A549 (cell line): ENCODE data around the gene ALOX5. TPM values are rescaled to one million over a fixed set of nuclear protein-coding genes. Genes with fewer than 3 reads are reported as not detected.

ENCODE experiments used
- ATAC-seq, 2 experiments: fragments of 200-7000 bp in 1 of 2; fragments of >200 bp in 1 of 2; cut with Nextera tagmentation in 1 of 2; cut with Tn5 transposase in 1 of 2; 3 replicates each; pipeline versions ENCODE4 v1.8.0 to v1.9.1; 2018 to 2020; ENCODE audit warnings: mild to moderate bottlenecking in 1 of 2, moderate library complexity in 1 of 2
- CTCF ChIA-PET: fragments of 300-600 bp; sonication (Branson Sonifier 250); formaldehyde crosslinking; extraction: SDS; loops from one replicate; lab custom pipeline; 2021; ENCODE audit warnings: antibody characterized with exemption, inconsistent platforms; lab: Yijun Ruan, JAX
- POLR2A ChIA-PET: fragments of 350-600 bp; formaldehyde crosslinking; extraction: SDS; loops from one replicate; lab custom pipeline; 2021; ENCODE audit warnings: antibody characterized with exemption, inconsistent platforms; lab: Yijun Ruan, JAX
- DNase-seq, 2 experiments: peaks; one replicate each; pipeline versions ENCODE4 v3.0.0 to v3.0.0-alpha.2; 2011 to 2016; ENCODE audit warnings: low read depth in 1 of 2, low spot score in 1 of 2
- FAIRE-seq: peaks from 2 replicates; lab custom pipeline; 2011; peaks lifted over from hg19 to GRCh38; lab: Jason Lieb, UNC
- H3K27ac ChIP-seq, 2 experiments: fragments of >200 bp; sonication (Bioruptor Twin); formaldehyde crosslinking; 3 replicates each; pipeline ENCODE4 v1.5.1; 2016 to 2017
- H3K4me1 ChIP-seq: fragments of >200 bp; sonication (Bioruptor Twin); formaldehyde crosslinking; 3 replicates; pipeline ENCODE4 v1.6.1; 2016
- H3K4me2 ChIP-seq: fragments of >200 bp; sonication (Bioruptor Twin); formaldehyde crosslinking; 3 replicates; pipeline ENCODE4 v1.6.1; 2016
- H3K4me3 ChIP-seq: fragments of >200 bp; sonication (Bioruptor Twin); formaldehyde crosslinking; 3 replicates; pipeline ENCODE4 v1.5.1; 2016
- H3K9me3 ChIP-seq: fragments of >200 bp; sonication (Bioruptor Twin); formaldehyde crosslinking; 3 replicates; pipeline ENCODE4 v1.6.1; 2016
- BCL3 ChIP-seq: fragments of >200 bp; sonication (Bioruptor Twin); formaldehyde crosslinking; IDR thresholded peaks from 3 replicates; pipeline ENCODE4 v1.6.1; 2016
- BHLHE40 ChIP-seq: IDR thresholded peaks from 2 replicates; pipeline ENCODE4 v1.6.1; 2012; ENCODE audit warnings: low read depth, low read length, inconsistent platforms
- EHMT2 ChIP-seq: fragments of 200-600 bp; sonication (generic); IDR thresholded peaks from 2 replicates; pipeline ENCODE4 v1.6.1; 2016; ENCODE audit warnings: antibody characterized with exemption, low read depth, mild to moderate bottlenecking, moderate library complexity
- ESRRA ChIP-seq: fragments of 150-350 bp; IDR thresholded peaks from 2 replicates; pipeline ENCODE4 v1.6.1; 2014; ENCODE audit warnings: mild to moderate bottlenecking, low read length, borderline replicate concordance
- FOSB ChIP-seq: fragments of 250-450 bp; sonication (Bioruptor Pico); IDR thresholded peaks from 2 replicates; pipeline ENCODE4 v1.5.0; 2020; ENCODE audit warnings: mild to moderate bottlenecking, moderate library complexity
- HOXA7 ChIP-seq: fragments of 250-450 bp; sonication (Bioruptor Pico); IDR thresholded peaks from 2 replicates; pipeline ENCODE4 v1.5.0; 2020; ENCODE audit warnings: mild to moderate bottlenecking, moderate library complexity
- MAFK ChIP-seq: fragments of 450-650 bp; IDR thresholded peaks from 2 replicates; pipeline ENCODE4 v1.6.1; 2014; ENCODE audit not compliant: partially characterized antibody
- NFE2L2 ChIP-seq: fragments of 150-350 bp; conservative IDR thresholded peaks from 2 replicates; pipeline ENCODE4 v1.6.1; 2014; ENCODE audit warnings: low read length
- NPAS2 ChIP-seq: fragments of 250-450 bp; sonication (Bioruptor Pico); IDR thresholded peaks from 2 replicates; pipeline ENCODE4 v1.8.0; 2022; ENCODE audit warnings: mild to moderate bottlenecking, moderate library complexity, borderline replicate concordance
- RCOR1 ChIP-seq: fragments of 150-350 bp; IDR thresholded peaks from 2 replicates; pipeline ENCODE4 v1.6.1; 2014; ENCODE audit warnings: antibody characterized with exemption, low read length, low read depth
- SREBF2 ChIP-seq: fragments of 450-650 bp; IDR thresholded peaks from 2 replicates; pipeline ENCODE4 v1.6.1; 2014; ENCODE audit warnings: mild to moderate bottlenecking, moderate library complexity
- TP53 ChIP-seq: fragments of 250-450 bp; sonication (Bioruptor Pico); IDR thresholded peaks from 2 replicates; pipeline ENCODE4 v1.5.0; 2021; ENCODE audit warnings: mild to moderate bottlenecking, moderate library complexity
- USF2 ChIP-seq: fragments of 450-650 bp; IDR thresholded peaks from 2 replicates; pipeline ENCODE4 v1.6.1; 2014; ENCODE audit warnings: antibody characterized with exemption
- WGBS: methylation state at CpG from one replicate; pipeline ENCODE4 v1.1.6; 2017; ENCODE audit errors: missing lambda C conversion rate; 5-methylcytosine and 5-hydroxymethylcytosine counted together
- polyA plus RNA-seq, 4 experiments: library from polyadenylated mRNA; depleted of rRNA in 3 of 4; stranded (reverse); fragments of >200 nt; fragmentation: RNase III in 1 of 4; extraction: RNeasy Plus Mini Kit Qiagen cat#74134 plus additional on column Dnase treatment in 1 of 4; gene quantifications; 2 replicates in 3 of 4; 3 replicates in 1 of 4; pipeline ENCODE4 v1.2.3, GENCODE V29; 2011 to 2017
- TF ChIP-seq, protein P1 (sequence below): fragments of 250-450 bp; sonication (Bioruptor Pico); IDR thresholded peaks from 2 replicates; pipeline ENCODE4 v1.5.0; 2020; ENCODE audit warnings: low read depth, mild to moderate bottlenecking, moderate library complexity
- TF ChIP-seq, protein P2 (sequence below): IDR thresholded peaks from 2 replicates; pipeline ENCODE4 v1.6.1; 2012; ENCODE audit warnings: low read depth, borderline replicate concordance

Gene ALOX5
- polyA plus RNA-seq, 2 of the 4 experiments (the other 2 are of a cell fraction): 0.18 to 0.40 TPM

GRCh38 chr10:45432113-45432512 lies 58.1 kb downstream of the ALOX5 start:
- Histone ChIP-seq H3K4me1 (no peaks in the 10 kb centered on the region), H3K27ac (no peak overlapping the region), H3K9me3 (peaks cover 5% of the 10 kb centered on the region; the same call in 1 of the 3 replicates), H3K4me2 (no peak overlapping the region), H3K4me3 (no peak overlapping the region)
- CTCF ChIA-PET: interaction anchor here (1.5 kb wide), 1 partner anchor 33 kb away, joined by 7 read pairs; no protein-coding TSS in a partner anchor
- POLR2A ChIA-PET: no interaction called here
- WGBS: 49% methylated on average over 2 of the region's 2 CpGs
- ATAC-seq: no peak
- FAIRE-seq: no peak
- DNase-seq: no peak
- TF ChIP-seq SREBF2: no peak

- WGBS: 56% methylated on average over 8 of the region's 15 CpGs
- FAIRE-seq: no peak
These were observed 58.9 kb downstream of the ALOX5 start for GRCh38 chr10:45432700-45433472.

GRCh38 chr10:45433716-45434469 lies 59.9 kb downstream of the ALOX5 start:
- no peak for ATAC-seq

More at GRCh38 chr10:45432700-45433472, 58.9 kb downstream of the ALOX5 start:
- ChIA-PET CTCF (interaction anchor here (1.5 kb wide), 1 partner anchor 32 kb away, joined by 7 read pairs; no protein-coding TSS in a partner anchor), POLR2A (no interaction called here)
- Histone ChIP-seq H3K4me3 (no peak overlapping the region), H3K9me3 (peaks cover 5% of the 10 kb centered on the region; the same call in 1 of the 3 replicates), H3K4me2 (no peak overlapping the region), H3K4me1 (no peaks in the 10 kb centered on the region), H3K27ac (no peak overlapping the region)
- no peak for DNase-seq
- ATAC-seq: no peak; a peak in 1 of 6 replicates
- TF ChIP-seq BCL3: no peak
- no peak for TF ChIP-seq EHMT2
- TF ChIP-seq, protein P1, sequence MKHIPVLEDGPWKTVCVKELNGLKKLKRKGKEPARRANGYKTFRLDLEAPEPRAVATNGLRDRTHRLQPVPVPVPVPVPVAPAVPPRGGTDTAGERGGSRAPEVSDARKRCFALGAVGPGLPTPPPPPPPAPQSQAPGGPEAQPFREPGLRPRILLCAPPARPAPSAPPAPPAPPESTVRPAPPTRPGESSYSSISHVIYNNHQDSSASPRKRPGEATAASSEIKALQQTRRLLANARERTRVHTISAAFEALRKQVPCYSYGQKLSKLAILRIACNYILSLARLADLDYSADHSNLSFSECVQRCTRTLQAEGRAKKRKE (CRISPR knock-in tag): no peak
- TF ChIP-seq NFE2L2: no peak

DNA sequence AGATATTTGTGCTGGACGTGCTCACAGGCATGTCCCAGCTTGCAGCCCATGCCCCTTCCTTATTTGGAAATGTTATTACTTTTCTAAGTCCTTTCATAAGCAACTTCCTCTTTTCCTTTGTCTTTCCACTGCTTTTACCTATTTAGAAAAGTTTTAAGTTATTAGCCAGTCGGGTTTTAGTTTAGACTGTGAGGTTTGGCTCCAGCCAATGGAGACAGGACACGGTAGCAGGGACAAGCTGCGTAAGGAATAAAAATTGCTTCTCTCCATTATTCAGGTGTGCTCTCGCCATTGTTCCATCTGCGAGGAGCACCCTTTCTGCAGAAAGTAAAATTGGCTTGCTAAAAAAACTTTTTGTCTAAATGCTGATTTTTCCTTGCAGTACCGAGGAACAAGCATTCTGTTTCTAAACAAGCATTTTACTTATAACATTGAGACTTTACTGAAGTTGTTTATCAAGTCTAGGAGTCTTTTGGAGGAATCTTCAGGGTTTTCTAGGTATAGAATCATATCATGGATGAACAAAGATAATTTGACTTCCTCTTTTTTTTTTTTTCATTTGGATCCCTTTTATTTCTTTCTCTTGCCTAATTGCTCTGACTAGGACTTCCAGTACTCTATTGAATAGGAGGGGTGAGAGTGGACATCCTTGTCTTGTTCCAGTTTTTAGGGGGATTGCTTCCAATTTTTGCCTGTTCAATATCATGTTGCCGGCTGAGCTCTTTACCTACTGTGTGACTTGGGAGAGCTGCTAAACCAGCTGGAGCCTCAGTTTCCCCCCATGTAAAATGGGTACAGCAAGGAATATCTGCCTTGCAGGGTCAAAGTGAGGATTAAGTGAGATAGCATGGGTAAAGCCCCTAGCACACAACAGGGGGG lies 63.8 kb downstream of the ALOX5 start:
- H3K27ac ChIP-seq: peak overlapping the region in 1 of 2 experiments; percentile 32; a peak in 1 of 6 replicates
- ATAC-seq (no peak), DNase-seq (no peak), FAIRE-seq (peak; percentile 18)
- POLR2A ChIA-PET: no interaction called here
- 66% methylated on average over 8 of the region's 8 CpGs for WGBS
- CTCF ChIA-PET: no interaction called here
- H3K9me3 ChIP-seq: peaks cover 5% of the 10 kb centered on the region; the same call in 1 of the 3 replicates
- H3K4me3 ChIP-seq: no peak overlapping the region
- no peak overlapping the region for H3K4me2 ChIP-seq
- H3K4me1 ChIP-seq: 0 out of 3 replicates have a peak, but pooled peaks cover 5% of the 10 kb centered on the region
- no peak for TF ChIP-seq HOXA7 (CRISPR knock-in tag)
- no peak for TF ChIP-seq FOSB (CRISPR knock-in tag)
- TF ChIP-seq ESRRA: no peak
- no peak for TF ChIP-seq MAFK
- TF ChIP-seq TP53 (CRISPR knock-in tag): no peak
- TF ChIP-seq, protein P1 (CRISPR knock-in tag): no peak
- TF ChIP-seq, protein P2, sequence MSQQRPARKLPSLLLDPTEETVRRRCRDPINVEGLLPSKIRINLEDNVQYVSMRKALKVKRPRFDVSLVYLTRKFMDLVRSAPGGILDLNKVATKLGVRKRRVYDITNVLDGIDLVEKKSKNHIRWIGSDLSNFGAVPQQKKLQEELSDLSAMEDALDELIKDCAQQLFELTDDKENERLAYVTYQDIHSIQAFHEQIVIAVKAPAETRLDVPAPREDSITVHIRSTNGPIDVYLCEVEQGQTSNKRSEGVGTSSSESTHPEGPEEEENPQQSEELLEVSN: no peak

More at GRCh38 chr10:45433716-45434469, 59.9 kb downstream of the ALOX5 start:
- H3K9me3 ChIP-seq: peaks cover 5% of the 10 kb centered on the region; the same call in 1 of the 3 replicates
- ChIA-PET CTCF (interaction anchor here (0.6 to 1.5 kb wide), 2 partner anchors 31 to 362 kb away, joined by 3 to 7 read pairs; no protein-coding TSS in a partner anchor), POLR2A (no interaction called here)
- H3K27ac ChIP-seq: no peak overlapping the region
- no peak overlapping the region for H3K4me3 ChIP-seq
- TF ChIP-seq NPAS2 (CRISPR knock-in tag) (no peak), RCOR1 (no peak), USF2 (no peak), BHLHE40 (no peak)
- DNase-seq (no peak), FAIRE-seq (no peak)
- H3K4me1 ChIP-seq: 0 out of 3 replicates have a peak, but pooled peaks cover 5% of the 10 kb centered on the region
- 35% methylated on average over 8 of the region's 8 CpGs for WGBS
- H3K4me2 ChIP-seq: no peak overlapping the region
